ENCODE results near the gene TMEM11. TPM values are rescaled to one million over a fixed set of nuclear protein-coding genes. Genes with fewer than 3 reads are reported as not detected.

Gene TMEM11
- total and polyA plus RNA-seq, 4 donors, result 9.3 to 20.8 (median 11.6) TPM

- Histone ChIP-seq H3K36me3 (ENCODE audit: control insufficient read depth in 4 of 4, insufficient read depth in 3 of 4, low read depth in 1 of 4, low read length in 3 of 4) (no peaks in the 10 kb centered on the region), H3K4me3 (ENCODE audit: low read depth in 1 of 3, low read length in 3 of 3) (no peak overlapping the region), H3K27me3 (ENCODE audit: control insufficient read depth in 4 of 4, insufficient read depth in 4 of 4, low read length in 3 of 4) (no peaks in the 10 kb centered on the region), H3K4me1 (ENCODE audit: control insufficient read depth in 4 of 4, insufficient read depth in 4 of 4, low read length in 3 of 4) (no peaks in the 10 kb centered on the region), H3K27ac (ENCODE audit: low read depth in 1 of 2, low read length in 2 of 2) (no peak overlapping the region), H3K9ac (ENCODE audit: low read depth in 1 of 2, low read length in 2 of 2) (no peak overlapping the region), H3K9me3 (ENCODE audit: control insufficient read depth in 4 of 4, low read length in 3 of 4) (no peaks in the 10 kb centered on the region)
- no peak for DNase-seq (ENCODE audit: low spot score)
- TF ChIP-seq EGR1 (IDR thresholded peaks at IDR 0.05; ENCODE audit: low read depth in 2 of 2) (no peak), CTCF (IDR thresholded peaks at IDR 0.05; ENCODE audit: low read depth, low read length, missing input control) (no peak), HNF4A (conservative IDR thresholded peaks at IDR 0.05) (no peak), HNF4G (IDR thresholded peaks at IDR 0.05) (no peak), REST (IDR thresholded peaks at IDR 0.05) (no peak), RXRA (IDR thresholded peaks at IDR 0.05) (no peak), JUND (IDR thresholded peaks at IDR 0.05) (no peak), FOXA2 (IDR thresholded peaks at IDR 0.05) (no peak), NR2F2 (IDR thresholded peaks at IDR 0.05) (no peak)
- 69% methylated on average over 6 of the region's 6 CpGs for WGBS
Observed at GRCh38 chr17:21263376-21263775, 49.4 kb upstream of the TMEM11 start.

- Histone ChIP-seq H3K9me3 (ENCODE audit: control insufficient read depth in 4 of 4, low read length in 3 of 4) (no peaks in the 10 kb centered on the region), H3K4me1 (ENCODE audit: control insufficient read depth in 4 of 4, insufficient read depth in 4 of 4, low read length in 3 of 4) (no peaks in the 10 kb centered on the region), H3K27me3 (ENCODE audit: control insufficient read depth in 4 of 4, insufficient read depth in 4 of 4, low read length in 3 of 4) (no peaks in the 10 kb centered on the region), H3K4me3 (ENCODE audit: low read depth in 1 of 3, low read length in 3 of 3) (no peak overlapping the region), H3K36me3 (ENCODE audit: control insufficient read depth in 4 of 4, insufficient read depth in 3 of 4, low read depth in 1 of 4, low read length in 3 of 4) (no peaks in the 10 kb centered on the region), H3K9ac (ENCODE audit: low read depth in 1 of 2, low read length in 2 of 2) (no peak overlapping the region), H3K27ac (ENCODE audit: low read depth in 1 of 2, low read length in 2 of 2) (no peak overlapping the region)
- 85% methylated on average over 12 of the region's 12 CpGs for WGBS
- DNase-seq (ENCODE audit: low spot score), result no peak
- no peak for TF ChIP-seq ATF3 (IDR thresholded peaks at IDR 0.05)
- TF ChIP-seq CTCF (IDR thresholded peaks at IDR 0.05; ENCODE audit: low read depth, low read length, missing input control), result no peak
- TF ChIP-seq SP1 (IDR thresholded peaks at IDR 0.05), result no peak
- TF ChIP-seq TAF1 (conservative IDR thresholded peaks at IDR 0.05), result no peak
- TF ChIP-seq, protein P1, sequence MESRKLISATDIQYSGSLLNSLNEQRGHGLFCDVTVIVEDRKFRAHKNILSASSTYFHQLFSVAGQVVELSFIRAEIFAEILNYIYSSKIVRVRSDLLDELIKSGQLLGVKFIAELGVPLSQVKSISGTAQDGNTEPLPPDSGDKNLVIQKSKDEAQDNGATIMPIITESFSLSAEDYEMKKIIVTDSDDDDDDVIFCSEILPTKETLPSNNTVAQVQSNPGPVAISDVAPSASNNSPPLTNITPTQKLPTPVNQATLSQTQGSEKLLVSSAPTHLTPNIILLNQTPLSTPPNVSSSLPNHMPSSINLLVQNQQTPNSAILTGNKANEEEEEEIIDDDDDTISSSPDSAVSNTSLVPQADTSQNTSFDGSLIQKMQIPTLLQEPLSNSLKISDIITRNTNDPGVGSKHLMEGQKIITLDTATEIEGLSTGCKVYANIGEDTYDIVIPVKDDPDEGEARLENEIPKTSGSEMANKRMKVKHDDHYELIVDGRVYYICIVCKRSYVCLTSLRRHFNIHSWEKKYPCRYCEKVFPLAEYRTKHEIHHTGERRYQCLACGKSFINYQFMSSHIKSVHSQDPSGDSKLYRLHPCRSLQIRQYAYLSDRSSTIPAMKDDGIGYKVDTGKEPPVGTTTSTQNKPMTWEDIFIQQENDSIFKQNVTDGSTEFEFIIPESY (IDR thresholded peaks at IDR 0.05), result no peak
- no peak for TF ChIP-seq HNF4G (IDR thresholded peaks at IDR 0.05)
- TF ChIP-seq JUND (IDR thresholded peaks at IDR 0.05), result no peak
- TF ChIP-seq RXRA (IDR thresholded peaks at IDR 0.05), result no peak
- TF ChIP-seq NR2F2 (IDR thresholded peaks at IDR 0.05), result no peak
- TF ChIP-seq GABPA (IDR thresholded peaks at IDR 0.05 in 1 of 2, conservative IDR thresholded peaks at IDR 0.05 in 1 of 2), result no peak
- no peak for TF ChIP-seq MAX (IDR thresholded peaks at IDR 0.05)
- TF ChIP-seq FOXA1 (IDR thresholded peaks at IDR 0.05), result no peak
- no peak for TF ChIP-seq HNF4A (conservative IDR thresholded peaks at IDR 0.05)
- no peak for TF ChIP-seq YY1 (IDR thresholded peaks at IDR 0.05)
- no peak for TF ChIP-seq FOXA2 (IDR thresholded peaks at IDR 0.05)
Observed at GRCh38 chr17:21262259-21262993, 48.5 kb upstream of the TMEM11 start.

All from liver (tissue), 9 donors.